ENCODE measurements around the gene IAPP.
"Not testable (repeated sequence)": the region's sequence is repeated elsewhere in the genome, so short reads cannot be mapped to it uniquely, and the experiment has no call there.

IAPP gene

GRCh38 chr12:21372602-21373001 lies at the start of gene IAPP:
Gene IAPP, plus strand, starts transcription at chr12:21372902. Its CDS starts 450 bp downstream, at chr12:21373352.
- DNase-seq: no peak

- no peak for DNase-seq
Observed at GRCh38 chr12:21323736-21324135, 49.0 kb upstream of the IAPP start.

DNA sequence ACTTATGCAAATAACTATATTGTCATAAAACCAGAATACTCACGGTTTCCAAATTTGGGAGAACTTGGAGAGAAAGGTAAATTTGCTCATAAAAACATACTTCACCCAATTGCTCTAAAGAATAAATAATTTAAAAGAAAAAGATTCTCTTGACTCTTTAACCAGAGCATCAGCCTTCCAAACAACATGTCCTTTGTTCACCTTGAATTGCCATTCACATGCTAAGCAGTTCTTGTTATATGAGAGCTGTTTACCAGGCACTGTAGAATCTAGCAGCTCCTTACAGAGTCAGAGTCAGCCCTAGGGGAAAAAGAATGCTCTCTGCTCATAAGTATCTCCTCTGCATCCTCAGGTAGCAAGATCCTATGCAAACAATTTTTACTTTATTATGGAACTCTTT lies 48.2 kb upstream of the IAPP start:
- no peak for DNase-seq

- no peak for DNase-seq
Observed at GRCh38 chr12:21328578-21328977, 44.1 kb upstream of the IAPP start.

GRCh38 chr12:21330682-21331253 lies 41.9 kb upstream of the IAPP start:
- DNase-seq: no peak

DNA sequence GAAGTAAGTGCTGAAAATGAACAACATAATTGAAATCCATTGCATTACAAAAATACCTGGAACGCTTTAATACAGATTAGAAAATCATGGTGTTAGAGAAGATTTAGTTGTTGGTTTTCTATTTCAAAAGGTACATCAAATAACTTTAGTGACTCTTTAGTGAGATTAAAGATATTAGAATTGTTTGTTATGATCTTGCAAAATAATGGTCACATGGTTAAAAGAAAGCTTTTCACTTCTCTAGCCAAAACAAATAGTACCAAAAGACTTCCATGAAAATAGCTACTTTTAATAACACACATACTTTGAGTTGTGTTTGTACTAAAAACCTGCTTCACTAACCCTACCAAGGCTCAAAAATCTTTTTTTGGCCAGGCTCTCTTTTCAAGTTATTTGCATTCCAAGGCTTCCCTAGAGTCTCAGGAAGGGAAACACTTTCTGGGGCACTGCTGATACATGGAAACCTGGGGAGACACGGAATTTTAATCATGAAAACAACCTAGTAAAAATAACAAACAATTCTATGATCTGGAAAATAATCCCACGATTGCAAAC lies 37.9 kb upstream of the IAPP start, which contains the start of gene SLCO1A2:
Gene SLCO1A2 (minus strand): TSS at position 147 of the 555 bp plus-strand sequence. CDS start 270 bp downstream, outside the sequence.
- DNase-seq: no peak

DNA sequence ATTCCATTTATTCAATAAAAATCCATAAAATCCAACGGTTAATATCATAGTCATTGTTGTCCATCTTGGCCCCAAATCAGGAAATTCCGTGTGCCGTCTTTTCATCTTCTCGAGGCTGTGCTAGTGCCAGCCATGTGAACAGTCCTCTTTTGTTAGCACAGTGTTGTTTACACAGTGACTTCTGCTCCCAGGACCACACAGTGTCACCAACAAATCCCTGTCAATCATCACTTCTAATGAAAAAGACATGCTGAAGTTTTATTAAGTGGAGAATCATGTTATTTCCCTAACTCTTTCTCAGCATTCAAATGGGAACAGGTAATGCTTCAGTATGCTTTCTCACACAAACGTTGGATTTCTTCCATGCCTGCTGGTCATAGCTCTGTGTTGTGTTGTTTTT lies 36.0 kb upstream of the IAPP start:
- peak; percentile 4 for DNase-seq

DNA sequence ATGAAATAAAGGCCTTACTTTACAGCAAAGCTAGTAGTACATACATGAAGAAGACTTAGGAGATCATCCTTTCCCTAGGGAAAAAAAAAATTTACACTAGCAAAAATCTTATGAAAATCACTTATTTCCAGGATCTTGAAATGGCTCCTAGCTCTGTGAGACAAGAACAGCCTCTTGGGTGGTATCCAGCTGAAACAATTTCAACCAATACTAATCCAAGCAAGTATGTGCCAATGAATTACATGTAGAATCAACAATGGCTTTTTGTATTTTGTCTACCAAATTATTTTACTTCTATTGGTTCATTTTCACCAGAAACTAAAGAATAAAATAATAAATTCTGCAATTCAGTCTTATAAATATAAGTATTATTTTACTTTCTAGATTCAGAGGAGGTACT lies 35.2 kb upstream of the IAPP start:
- no peak for DNase-seq

GRCh38 chr12:21337959-21338744 lies 34.5 kb upstream of the IAPP start:
- no peak for DNase-seq

GRCh38 chr12:21339921-21340320 lies 32.8 kb upstream of the IAPP start:
- DNase-seq: no peak

DNA sequence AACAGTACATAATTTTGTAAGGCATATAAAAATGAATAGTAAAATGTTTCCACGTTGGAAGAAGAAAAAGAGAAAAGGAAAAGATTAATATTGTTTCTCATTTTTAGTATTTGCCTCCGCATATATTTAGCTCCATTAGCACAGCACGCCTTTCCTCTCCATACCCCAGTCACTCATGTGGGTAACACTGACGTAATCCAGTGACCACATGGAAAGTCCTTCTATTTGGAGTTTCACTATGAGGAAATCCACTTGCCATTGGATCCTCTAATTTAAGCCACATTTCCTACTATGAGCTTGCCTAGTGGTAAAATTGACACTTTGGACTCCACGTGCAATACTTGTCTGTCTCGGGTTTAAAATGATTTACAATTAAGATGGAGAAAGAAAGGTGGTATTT lies 32.3 kb upstream of the IAPP start:
- DNase-seq: no peak

DNA sequence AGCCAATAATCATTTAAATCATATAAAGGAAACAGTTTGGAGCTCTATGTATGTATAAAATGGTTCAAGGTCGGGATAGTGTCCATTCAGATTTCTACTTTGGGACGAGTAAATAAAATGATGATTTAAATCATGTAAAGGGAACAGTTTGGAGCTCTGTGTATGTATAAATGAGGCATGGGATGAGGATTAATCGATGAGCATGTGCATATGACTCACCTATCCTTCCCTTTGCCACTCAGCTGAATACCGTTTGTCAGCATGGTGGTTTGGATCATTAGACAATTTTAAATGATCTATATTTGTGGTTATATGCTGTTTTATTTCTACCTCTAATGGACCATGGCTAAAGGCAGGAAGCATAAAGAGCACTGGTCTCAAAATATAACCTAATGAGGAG lies 30.9 kb upstream of the IAPP start:
- DNase-seq: no peak

DNA sequence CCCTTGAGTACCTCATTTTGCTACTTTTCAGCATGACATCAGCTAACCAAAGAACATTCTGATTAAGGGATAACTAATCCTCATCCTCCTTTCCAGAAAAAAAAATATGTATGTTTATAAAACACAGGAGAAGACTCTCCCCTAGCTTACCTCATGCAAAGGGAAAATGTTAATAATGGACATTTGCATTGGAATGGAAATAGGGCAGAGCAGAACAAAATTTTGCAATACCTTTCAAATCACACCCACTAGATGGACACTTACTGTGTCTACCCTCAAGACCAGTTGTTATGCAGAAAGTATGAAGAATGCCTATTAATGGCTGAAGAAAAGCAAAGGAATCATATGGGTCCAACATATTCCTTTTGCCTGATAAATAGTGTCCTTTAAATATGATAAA lies 29.1 kb upstream of the IAPP start:
- DNase-seq: no peak

GRCh38 chr12:21346542-21347205 lies 26.0 kb upstream of the IAPP start:
- DNase-seq: no peak

DNA sequence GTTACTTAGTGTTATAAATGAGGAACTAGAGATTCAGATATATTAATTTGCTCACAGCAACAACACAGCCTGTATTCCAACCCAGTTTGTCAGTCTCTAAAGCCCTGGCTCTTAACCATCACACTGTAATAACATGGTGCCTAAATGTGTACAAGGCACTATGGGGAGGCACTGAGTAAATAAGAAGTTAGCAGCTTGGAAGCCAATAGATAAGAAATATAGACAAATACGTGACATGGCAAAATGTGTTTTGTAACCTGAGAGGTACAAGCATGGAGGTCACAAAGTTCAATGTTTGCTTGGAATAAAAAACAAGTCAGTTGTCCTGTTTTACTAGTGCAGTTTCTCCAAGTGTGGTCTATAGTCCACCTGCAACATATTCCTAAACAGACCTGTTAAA lies 21.7 kb upstream of the IAPP start:
- peak; percentile 34 for DNase-seq

DNA sequence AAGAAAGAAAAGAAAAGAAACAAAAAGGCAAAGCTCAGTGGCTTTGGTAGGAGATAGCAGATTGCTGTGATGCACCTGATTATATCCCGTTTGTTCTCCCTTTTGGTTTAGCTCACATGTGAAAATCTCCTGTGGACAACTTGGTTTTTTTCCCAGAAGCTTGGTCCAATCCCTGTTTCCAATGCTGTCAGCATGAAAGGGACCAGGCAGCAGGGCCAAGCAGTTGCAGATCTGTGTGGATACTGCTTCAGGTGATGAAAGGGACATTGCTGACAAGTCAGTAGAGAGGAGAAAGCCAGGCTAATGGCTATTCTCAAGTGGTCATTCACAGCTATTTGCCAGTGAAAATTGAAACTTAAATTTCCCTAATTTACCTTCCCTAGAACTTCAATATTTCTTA lies 19.2 kb upstream of the IAPP start:
- DNase-seq: no peak

GRCh38 chr12:21353948-21354347 lies 18.8 kb upstream of the IAPP start:
- no peak for DNase-seq

- no peak for DNase-seq
Observed at GRCh38 chr12:21354641-21355040, 18.1 kb upstream of the IAPP start.

DNA sequence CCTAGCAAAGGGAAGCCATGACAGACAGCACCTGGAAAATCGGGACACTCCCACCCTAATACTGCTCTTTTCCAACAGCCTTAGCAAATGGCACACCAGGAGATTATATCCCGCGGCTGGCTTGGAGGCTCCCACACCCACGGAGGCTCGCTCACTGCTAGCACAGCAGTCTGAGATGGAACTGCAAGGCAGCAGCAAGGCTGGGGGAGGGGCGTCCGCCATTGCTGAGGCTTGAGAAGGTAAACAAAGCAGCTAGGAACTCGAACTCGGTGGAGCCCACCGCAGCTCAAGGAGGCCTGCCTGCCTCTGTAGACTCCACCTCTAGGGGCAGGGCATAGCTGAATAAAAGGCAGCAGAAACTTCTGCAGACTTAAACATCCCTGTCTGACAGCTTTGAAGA lies 12.1 kb upstream of the IAPP start:
- DNase-seq: not testable (repeated sequence)

GRCh38 chr12:21369141-21369980 lies 3.3 kb upstream of the IAPP start:
- DNase-seq: no peak

DNA sequence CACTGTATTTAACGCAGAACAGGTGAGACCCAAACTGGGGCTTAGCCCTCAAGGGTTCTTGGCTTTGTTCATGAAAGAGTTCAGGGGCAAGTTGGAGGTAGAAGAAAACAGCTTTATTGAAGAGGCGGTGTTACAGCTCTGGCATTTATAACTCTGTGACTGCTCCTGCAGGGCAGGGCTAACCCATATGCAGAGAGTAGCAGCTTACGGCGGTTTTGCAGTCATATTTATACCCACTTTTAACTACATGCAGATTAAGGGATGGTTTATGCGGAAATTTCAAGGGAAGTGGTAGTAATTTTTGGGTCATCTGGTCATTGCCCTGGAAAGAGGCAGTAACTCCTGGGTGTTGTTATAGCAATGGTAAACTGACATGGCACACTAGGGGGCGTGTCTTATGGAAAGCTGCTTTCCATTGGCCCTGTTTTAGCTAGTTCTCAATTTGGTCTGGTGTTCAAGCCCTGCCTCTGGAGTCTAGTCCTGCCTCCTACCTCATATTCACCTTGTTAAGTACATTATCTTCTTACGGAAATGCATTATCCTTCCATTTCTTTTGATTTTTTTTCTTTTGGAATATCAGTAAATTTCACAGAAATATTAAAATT lies 1.8 kb upstream of the IAPP start:
- no peak for DNase-seq

DNA sequence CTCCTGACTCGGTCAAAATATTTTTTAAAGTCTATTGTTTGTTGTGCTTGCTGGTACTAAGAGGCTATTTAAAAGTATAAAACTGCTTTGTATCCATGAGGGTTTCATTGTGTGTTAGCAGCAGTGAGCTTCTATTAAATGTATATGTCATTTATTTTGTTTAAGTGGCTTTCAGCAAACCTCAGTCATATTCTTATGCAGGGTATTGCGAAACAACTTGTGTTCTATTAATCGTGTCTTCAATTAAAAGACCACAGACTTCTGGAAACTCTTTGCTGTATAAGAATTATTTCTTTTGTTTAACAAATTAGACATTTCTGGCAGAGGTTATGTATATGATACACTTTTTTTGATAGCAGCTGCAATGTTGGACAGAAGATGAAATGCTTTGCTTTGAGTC lies 6.5 kb downstream of the IAPP start:
- DNase-seq: no peak

Measured in NCI-H510A (cell line).